Kidney capillary endothelial cell (primary cell): ENCODE data around the gene FAM222B.

ENCODE experiments used
- DNase-seq: peaks from one replicate; pipeline ENCODE4 v3.0.0-alpha.2; 2018; ENCODE audit warnings: low spot score

FAM222B gene

GRCh38 chr17:28712032-28712704, 130.4 kb downstream of the FAM222B start:
- no peak for DNase-seq

- no peak for DNase-seq
Measured at GRCh38 chr17:28711723-28712031, 130.9 kb downstream of the FAM222B start, which contains the start of gene PROCA1. Gene PROCA1 (minus strand): TSS chr17:28711888. CDS start chr17:28711660, 228 bp downstream.

- peak; percentile 81 for DNase-seq
Measured at GRCh38 chr17:28710861-28711722, 131.5 kb downstream of the FAM222B start.

- no peak for DNase-seq
Measured at GRCh38 chr17:28707339-28707720, 135.3 kb downstream of the FAM222B start.

GRCh38 chr17:28706471-28707338, 135.9 kb downstream of the FAM222B start:
- no peak for DNase-seq
